ENCODE data around the gene STK39.

- no peak for TF ChIP-seq CTCF (IDR thresholded peaks at IDR 0.05; ENCODE audit: borderline replicate concordance, extremely low read depth, low read length, poor library complexity, severe bottlenecking)
- TF ChIP-seq EZH2 (IDR thresholded peaks at IDR 0.05; ENCODE audit: borderline replicate concordance, low read depth, low read length, severe bottlenecking), result no peak
Observed at GRCh38 chr2:168241208-168241607, 6.2 kb downstream of the STK39 start.
